Tibial nerve (tissue), 4 donors: ENCODE results near the gene ARHGAP15.

Experiments
- EP300 ChIP-seq, 2 donors: sonication (generic); formaldehyde crosslinking; IDR thresholded peaks; one replicate each; pipeline ENCODE4 v1.6.1; 2017; ENCODE audit warnings: antibody characterized with exemption in 2 of 2, mild to moderate bottlenecking in 1 of 2
- POLR2A ChIP-seq, 2 donors: fragments of 450-650 bp; IDR thresholded peaks; one replicate each; pipeline ENCODE4 v1.6.1; 2017; ENCODE audit warnings: antibody characterized with exemption in 2 of 2, mild to moderate bottlenecking in 2 of 2, moderate library complexity in 2 of 2
- TF ChIP-seq, protein P1 (sequence below), 5 experiments: fragments of 200-600 bp in 3 of 5; fragments of 450-650 bp in 2 of 5; sonication (generic) in 3 of 5; IDR thresholded peaks; one replicate each; pipeline ENCODE4 v1.5.1; 2016 to 2019; ENCODE audit warnings: antibody characterized with exemption in 5 of 5, mild to moderate bottlenecking in 3 of 5, moderate library complexity in 2 of 5

DNA sequence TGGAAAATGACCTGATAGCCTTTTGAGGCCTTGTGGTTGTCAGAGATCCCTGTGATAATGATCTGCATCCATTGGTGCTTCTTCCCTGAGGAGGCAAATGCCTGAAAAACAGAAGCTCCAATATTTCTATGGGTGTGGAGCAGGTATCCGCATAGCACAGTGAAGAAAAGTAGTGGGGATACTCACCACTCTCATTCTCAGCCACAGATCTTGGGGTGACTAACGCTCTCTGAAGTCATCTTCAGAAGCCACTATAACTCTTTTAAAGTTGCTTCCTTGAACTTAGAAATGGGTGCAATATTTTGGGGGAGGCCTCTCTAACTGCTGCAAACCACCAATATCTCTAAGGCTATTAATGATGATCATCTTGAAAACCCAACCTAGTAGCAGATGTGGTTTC is 46.2 kb downstream of the ARHGAP15 start:
- TF ChIP-seq, protein P1, sequence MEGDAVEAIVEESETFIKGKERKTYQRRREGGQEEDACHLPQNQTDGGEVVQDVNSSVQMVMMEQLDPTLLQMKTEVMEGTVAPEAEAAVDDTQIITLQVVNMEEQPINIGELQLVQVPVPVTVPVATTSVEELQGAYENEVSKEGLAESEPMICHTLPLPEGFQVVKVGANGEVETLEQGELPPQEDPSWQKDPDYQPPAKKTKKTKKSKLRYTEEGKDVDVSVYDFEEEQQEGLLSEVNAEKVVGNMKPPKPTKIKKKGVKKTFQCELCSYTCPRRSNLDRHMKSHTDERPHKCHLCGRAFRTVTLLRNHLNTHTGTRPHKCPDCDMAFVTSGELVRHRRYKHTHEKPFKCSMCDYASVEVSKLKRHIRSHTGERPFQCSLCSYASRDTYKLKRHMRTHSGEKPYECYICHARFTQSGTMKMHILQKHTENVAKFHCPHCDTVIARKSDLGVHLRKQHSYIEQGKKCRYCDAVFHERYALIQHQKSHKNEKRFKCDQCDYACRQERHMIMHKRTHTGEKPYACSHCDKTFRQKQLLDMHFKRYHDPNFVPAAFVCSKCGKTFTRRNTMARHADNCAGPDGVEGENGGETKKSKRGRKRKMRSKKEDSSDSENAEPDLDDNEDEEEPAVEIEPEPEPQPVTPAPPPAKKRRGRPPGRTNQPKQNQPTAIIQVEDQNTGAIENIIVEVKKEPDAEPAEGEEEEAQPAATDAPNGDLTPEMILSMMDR (IDR thresholded peaks at IDR 0.05): no peak
- TF ChIP-seq POLR2A (IDR thresholded peaks at IDR 0.05): no peak
- no peak for TF ChIP-seq EP300 (IDR thresholded peaks at IDR 0.05)
